Activated CD4-positive, alpha-beta memory T cell treated with anti-CD3 and anti-CD28 coated beads for 36 hours (primary cell): ENCODE data around the gene DPH1. TPM values are rescaled to one million over a fixed set of nuclear protein-coding genes. Genes with fewer than 3 reads are reported as not detected.
A peak's percentile ranks its signal among the peaks of the same experiment; 100 is the strongest.
"Not testable (repeated sequence)": the region's sequence is repeated elsewhere in the genome, so short reads cannot be mapped to it uniquely, and the experiment has no call there.

Experiments
- CTCF ChIA-PET: fragments of 350-600 bp; sonication (Branson Sonifier 250); formaldehyde crosslinking; loops from one replicate; lab custom pipeline; 2021; ENCODE audit warnings: antibody characterized with exemption, inconsistent platforms; lab: Charles Lee
- POLR2A ChIA-PET: fragments of 350-600 bp; sonication (Branson Sonifier 250); formaldehyde crosslinking; loops from one replicate; lab custom pipeline; 2021; ENCODE audit warnings: antibody characterized with exemption; lab: Charles Lee
- DNase-seq: peaks from one replicate; pipeline ENCODE4 v3.0.0-alpha.2; 2020
- H3K27ac Mint-ChIP-seq: one replicate; pipeline ENCODE4 v1.8.0; 2021; ENCODE audit warnings: mixed read lengths
- H3K27me3 Mint-ChIP-seq: one replicate; pipeline ENCODE4 v1.8.0; 2021; ENCODE audit warnings: mixed read lengths
- H3K36me3 Mint-ChIP-seq: one replicate; pipeline ENCODE4 v1.8.0; 2021; ENCODE audit warnings: mixed read lengths
- H3K4me1 Mint-ChIP-seq: one replicate; pipeline ENCODE4 v1.8.0; 2021; ENCODE audit warnings: low read depth, mixed read lengths
- H3K4me3 Mint-ChIP-seq: one replicate; pipeline ENCODE4 v1.8.0; 2021; ENCODE audit warnings: mild to moderate bottlenecking, mixed read lengths
- H3K9me3 Mint-ChIP-seq: one replicate; pipeline ENCODE4 v1.8.0; 2021; ENCODE audit warnings: mixed read lengths
- intact Hi-C: fragments of 100-400 bp; cut with micrococcal nuclease; formaldehyde crosslinking; loops from one replicate; pipeline ENCODE4 v1.15.1; 2023
- total RNA-seq, 2 experiments: library from RNA; stranded (reverse); gene quantifications; one replicate each; pipeline ENCODE4 v1.2.3, GENCODE V29; 2021

Gene DPH1
- total RNA-seq, 2 experiments from 2014 or later = 29.4 to 31.1 TPM

- H3K27me3 Mint-ChIP-seq, H3K4me1 Mint-ChIP-seq, intact Hi-C loops, CTCF ChIA-PET, H3K27ac Mint-ChIP-seq, DNase-seq, H3K36me3 Mint-ChIP-seq, H3K9me3 Mint-ChIP-seq, H3K4me3 Mint-ChIP-seq: not testable (repeated sequence)
- POLR2A ChIA-PET = interaction anchor here (0.7 kb wide), 1 partner anchor 35 kb away, joined by 3 read pairs; no protein-coding TSS in a partner anchor
These were observed 16.5 kb upstream of the DPH1 start for GRCh38 chr17:2013220-2013993.

- Mint-ChIP-seq H3K4me1 (no peaks in the 10 kb centered on the region), H3K36me3 (no peaks in the 10 kb centered on the region), H3K9me3 (no peaks in the 10 kb centered on the region), H3K27ac (no peak overlapping the region), H3K27me3 (no peaks in the 10 kb centered on the region), H3K4me3 (no peak overlapping the region)
- DNase-seq = no peak
- POLR2A ChIA-PET = interaction anchor here (0.7 kb wide), 1 partner anchor 35 kb away, joined by 3 read pairs; no protein-coding TSS in a partner anchor
- CTCF ChIA-PET = no interaction called here
- intact Hi-C loops = no loop called here
These were observed 16.0 kb upstream of the DPH1 start for GRCh38 chr17:2013994-2014317.

GRCh38 chr17:2015314-2015713 is 14.6 kb upstream of the DPH1 start:
- POLR2A ChIA-PET = no interaction called here
- H3K27ac Mint-ChIP-seq = no peak overlapping the region
- CTCF ChIA-PET = no interaction called here
- H3K27me3 Mint-ChIP-seq = peaks cover 2% of the 10 kb centered on the region
- intact Hi-C loops = no loop called here
- H3K36me3 Mint-ChIP-seq = no peaks in the 10 kb centered on the region
- H3K4me3 Mint-ChIP-seq = no peak overlapping the region
- DNase-seq = no peak
- H3K9me3 Mint-ChIP-seq = no peaks in the 10 kb centered on the region
- H3K4me1 Mint-ChIP-seq = no peaks in the 10 kb centered on the region

- H3K27me3 Mint-ChIP-seq = peaks cover 2% of the 10 kb centered on the region
- CTCF ChIA-PET = no interaction called here
- H3K4me3 Mint-ChIP-seq = no peak overlapping the region
- POLR2A ChIA-PET = interaction anchor here (0.6 kb wide), 1 partner anchor 113 kb away, joined by 5 read pairs; no protein-coding TSS in a partner anchor
- no peaks in the 10 kb centered on the region for H3K4me1 Mint-ChIP-seq
- no peak for DNase-seq
- H3K36me3 Mint-ChIP-seq = no peaks in the 10 kb centered on the region
- no peak overlapping the region for H3K27ac Mint-ChIP-seq
- intact Hi-C loops = no loop called here
- no peaks in the 10 kb centered on the region for H3K9me3 Mint-ChIP-seq
These were observed 13.5 kb upstream of the DPH1 start for GRCh38 chr17:2016494-2016893.

- no peak for DNase-seq
- ChIA-PET CTCF (no interaction called here), POLR2A (no interaction called here)
- Mint-ChIP-seq H3K36me3 (no peaks in the 10 kb centered on the region), H3K4me3 (no peak overlapping the region), H3K4me1 (no peaks in the 10 kb centered on the region), H3K27ac (no peak overlapping the region), H3K27me3 (peaks cover 2% of the 10 kb centered on the region), H3K9me3 (no peaks in the 10 kb centered on the region)
- intact Hi-C loops = no loop called here
These were observed 12.5 kb upstream of the DPH1 start for GRCh38 chr17:2017274-2017941.

GRCh38 chr17:2018716-2019510 is 11.0 kb upstream of the DPH1 start:
- intact Hi-C loops = no loop called here
- Mint-ChIP-seq H3K9me3 (no peaks in the 10 kb centered on the region), H3K27me3 (peaks cover 9% of the 10 kb centered on the region), H3K4me1 (peaks cover 3% of the 10 kb centered on the region), H3K4me3 (no peak overlapping the region), H3K27ac (no peak overlapping the region), H3K36me3 (no peaks in the 10 kb centered on the region)
- DNase-seq = no peak
- POLR2A ChIA-PET = no interaction called here
- CTCF ChIA-PET = no interaction called here

GRCh38 chr17:2019723-2020122 is 10.2 kb upstream of the DPH1 start:
- no peak overlapping the region for H3K27ac Mint-ChIP-seq
- H3K4me1 Mint-ChIP-seq = peaks cover 4% of the 10 kb centered on the region
- intact Hi-C loops = no loop called here
- peaks cover 11% of the 10 kb centered on the region for H3K27me3 Mint-ChIP-seq
- ChIA-PET POLR2A (no interaction called here), CTCF (no interaction called here)
- DNase-seq = no peak
- no peak overlapping the region for H3K4me3 Mint-ChIP-seq
- no peaks in the 10 kb centered on the region for H3K9me3 Mint-ChIP-seq
- H3K36me3 Mint-ChIP-seq = no peaks in the 10 kb centered on the region

GRCh38 chr17:2020721-2021120 is 9.2 kb upstream of the DPH1 start:
- no peak for DNase-seq
- POLR2A ChIA-PET = no interaction called here
- CTCF ChIA-PET = no interaction called here
- peaks cover 5% of the 10 kb centered on the region for H3K4me1 Mint-ChIP-seq
- no peaks in the 10 kb centered on the region for H3K9me3 Mint-ChIP-seq
- H3K27ac Mint-ChIP-seq = no peak overlapping the region
- intact Hi-C loops = no loop called here
- peaks cover 15% of the 10 kb centered on the region for H3K27me3 Mint-ChIP-seq
- no peak overlapping the region for H3K4me3 Mint-ChIP-seq
- H3K36me3 Mint-ChIP-seq = no peaks in the 10 kb centered on the region

GRCh38 chr17:2022647-2023240 is 7.2 kb upstream of the DPH1 start:
- Mint-ChIP-seq H3K36me3 (no peaks in the 10 kb centered on the region), H3K27ac (no peak overlapping the region), H3K4me3 (no peak overlapping the region), H3K9me3 (no peaks in the 10 kb centered on the region), H3K27me3 (peaks cover 28% of the 10 kb centered on the region), H3K4me1 (peaks cover 9% of the 10 kb centered on the region)
- ChIA-PET POLR2A (no interaction called here), CTCF (interaction anchor here (1.2 to 3.6 kb wide), 2 partner anchors 33 to 113 kb away, joined by 4 to 23 read pairs; no protein-coding TSS in a partner anchor)
- intact Hi-C loops = no loop called here
- DNase-seq = peak; percentile 11

GRCh38 chr17:2023256-2023655 is 6.7 kb upstream of the DPH1 start:
- ChIA-PET POLR2A (interaction anchor here (0.7 kb wide), 1 partner anchor 64 kb away, joined by 3 read pairs; no protein-coding TSS in a partner anchor), CTCF (interaction anchor here (1.2 to 3.6 kb wide), 3 partner anchors 32 to 141 kb away, joined by 4 to 23 read pairs (median 5); no protein-coding TSS in a partner anchor)
- peaks cover 31% of the 10 kb centered on the region for H3K27me3 Mint-ChIP-seq
- H3K9me3 Mint-ChIP-seq = no peaks in the 10 kb centered on the region
- H3K36me3 Mint-ChIP-seq = no peaks in the 10 kb centered on the region
- H3K27ac Mint-ChIP-seq = no peak overlapping the region
- intact Hi-C loops = no loop called here
- H3K4me1 Mint-ChIP-seq = peaks cover 9% of the 10 kb centered on the region
- DNase-seq = no peak
- no peak overlapping the region for H3K4me3 Mint-ChIP-seq

GRCh38 chr17:2023692-2024571 is 6.0 kb upstream of the DPH1 start:
- H3K27ac Mint-ChIP-seq = no peak overlapping the region
- H3K27me3 Mint-ChIP-seq = peaks cover 33% of the 10 kb centered on the region
- intact Hi-C loops = no loop called here
- peak; percentile 49 for DNase-seq
- CTCF ChIA-PET = interaction anchor here (1.2 to 3.6 kb wide), 5 partner anchors 31 to 302 kb away, joined by 4 to 23 read pairs (median 11); partner anchors contain the start of gene HIC1
- POLR2A ChIA-PET = interaction anchor here (0.7 kb wide), 1 partner anchor 63 kb away, joined by 3 read pairs; no protein-coding TSS in a partner anchor
- H3K9me3 Mint-ChIP-seq = no peaks in the 10 kb centered on the region
- H3K36me3 Mint-ChIP-seq = no peaks in the 10 kb centered on the region
- peaks cover 9% of the 10 kb centered on the region for H3K4me1 Mint-ChIP-seq
- peak overlapping the region; percentile 59 for H3K4me3 Mint-ChIP-seq
